Measurements from ENCODE around the gene MEDAG.
A peak's percentile ranks its signal among the peaks of the same experiment; 100 is the strongest.

Gene MEDAG

GRCh38 chr13:30905932-30906383, at the start of gene MEDAG:
Gene MEDAG (plus strand): TSS chr13:30906271. CDS start chr13:30906516, 245 bp downstream.
- DNase-seq = no peak

GRCh38 chr13:30857018-30857417, 49.1 kb upstream of the MEDAG start:
- DNase-seq = no peak

GRCh38 chr13:30857636-30858035, 48.4 kb upstream of the MEDAG start:
- no peak for DNase-seq

GRCh38 chr13:30859326-30859725, 46.7 kb upstream of the MEDAG start:
- no peak for DNase-seq

GRCh38 chr13:30861163-30861562, 44.9 kb upstream of the MEDAG start:
- no peak for DNase-seq

- DNase-seq = no peak
Observed at GRCh38 chr13:30861836-30862467, 44.1 kb upstream of the MEDAG start.

GRCh38 chr13:30862707-30863106, 43.4 kb upstream of the MEDAG start:
- no peak for DNase-seq

GRCh38 chr13:30863231-30863630, 42.8 kb upstream of the MEDAG start:
- no peak for DNase-seq

GRCh38 chr13:30863796-30864195, 42.3 kb upstream of the MEDAG start:
- DNase-seq = no peak

GRCh38 chr13:30864433-30865122, 41.5 kb upstream of the MEDAG start:
- no peak for DNase-seq

- DNase-seq = peak; percentile 41
Observed at GRCh38 chr13:30865123-30866049, 40.7 kb upstream of the MEDAG start.

- no peak for DNase-seq
Observed at GRCh38 chr13:30866677-30867076, 39.4 kb upstream of the MEDAG start.

- no peak for DNase-seq
Observed at GRCh38 chr13:30867089-30867669, 38.9 kb upstream of the MEDAG start.

- DNase-seq = no peak
Observed at GRCh38 chr13:30868799-30869470, 37.1 kb upstream of the MEDAG start.

GRCh38 chr13:30869491-30869890, 36.6 kb upstream of the MEDAG start:
- no peak for DNase-seq

GRCh38 chr13:30870049-30870884, 35.8 kb upstream of the MEDAG start:
- no peak for DNase-seq

GRCh38 chr13:30870916-30871587, 35.0 kb upstream of the MEDAG start:
- DNase-seq = no peak

GRCh38 chr13:30871588-30872275, 34.3 kb upstream of the MEDAG start:
- no peak for DNase-seq

GRCh38 chr13:30872276-30872594, 33.8 kb upstream of the MEDAG start:
- no peak for DNase-seq

- DNase-seq = no peak
Observed at GRCh38 chr13:30872685-30873461, 33.2 kb upstream of the MEDAG start.

All from NCI-H2029 (cell line).